ENCODE results near the gene GAREM2.

- TF ChIP-seq CTCF (IDR thresholded peaks at IDR 0.05; ENCODE audit: low read length) (no peak), EZH2 (IDR thresholded peaks at IDR 0.05; ENCODE audit: borderline replicate concordance, low read length) (no peak)
Observed at GRCh38 chr2:26193578-26194231, 20.8 kb downstream of the GAREM2 start.
